ENCODE data around the gene PPFIBP2.
"Not testable (repeated sequence)": the region's sequence is repeated elsewhere in the genome, so short reads cannot be mapped to it uniquely, and the experiment has no call there.

Gene PPFIBP2

DNA sequence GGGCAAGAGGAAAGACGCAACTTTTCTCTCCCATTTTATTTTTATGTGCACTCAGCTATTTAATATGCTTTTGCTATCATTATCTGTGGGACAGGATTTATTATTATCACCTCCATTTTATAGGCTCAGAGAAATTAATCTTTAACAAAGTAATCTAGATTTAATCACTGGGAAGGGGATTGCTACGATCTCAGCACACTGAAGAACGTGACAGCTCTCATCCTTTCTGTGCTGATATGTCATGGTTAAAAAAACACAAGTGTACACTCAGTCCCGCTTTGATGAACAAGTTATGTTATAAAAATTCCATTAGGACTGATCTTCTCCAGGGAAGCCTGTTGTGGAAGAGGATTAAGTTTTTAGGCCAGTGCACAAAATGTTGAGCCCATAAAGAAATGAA lies 121.9 kb downstream of the PPFIBP2 start:
- DNase-seq (ENCODE audit: low spot score), result no peak

GRCh38 chr11:7636350-7636749 lies 122.6 kb downstream of the PPFIBP2 start:
- no peak for DNase-seq (ENCODE audit: low spot score)

GRCh38 chr11:7637447-7638157 lies 123.8 kb downstream of the PPFIBP2 start:
- no peak for DNase-seq (ENCODE audit: low spot score)

DNA sequence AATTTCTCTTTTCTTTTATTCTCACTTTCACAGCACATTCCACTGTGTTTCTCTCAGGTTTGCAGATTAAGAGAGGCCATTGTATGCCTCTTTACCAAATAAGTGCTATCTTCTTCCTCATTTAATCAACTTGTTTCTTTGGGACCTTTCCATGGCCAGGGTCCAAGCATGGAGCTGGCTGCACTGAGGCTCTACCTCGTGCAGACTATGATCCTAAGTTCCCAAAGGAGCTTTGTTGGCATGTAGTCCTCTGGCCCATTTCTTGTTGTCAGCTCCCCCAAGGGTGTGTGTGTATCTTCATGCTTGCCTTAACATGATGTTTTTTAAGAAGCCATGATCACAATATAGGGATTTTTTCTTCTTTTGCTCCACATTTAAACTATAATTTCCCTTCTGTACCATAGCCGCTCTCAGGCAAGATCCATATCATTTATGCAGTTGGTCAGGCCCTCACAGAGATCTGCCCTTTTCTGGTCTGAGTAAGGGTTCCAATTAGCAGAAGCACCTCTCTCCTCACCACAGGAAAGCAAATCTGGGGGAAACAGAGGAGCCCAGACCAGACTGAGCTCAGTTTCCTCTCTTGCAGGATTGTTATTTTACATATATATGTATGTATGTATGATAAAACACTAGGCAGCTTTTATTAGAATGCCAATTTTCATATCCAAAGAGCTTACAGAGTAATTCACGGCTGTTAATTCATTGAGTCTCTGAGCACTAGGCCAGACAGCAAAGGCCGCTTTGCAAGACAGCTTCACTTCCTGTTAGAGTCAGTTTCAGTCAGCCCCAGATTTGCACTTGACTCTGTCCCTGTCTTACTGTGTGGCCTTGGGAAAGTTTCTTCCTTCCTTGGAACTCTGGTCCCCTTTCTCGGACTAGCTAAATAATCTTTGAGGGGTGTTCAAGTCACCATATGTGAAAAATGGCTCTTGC lies 125.2 kb downstream of the PPFIBP2 start:
- no peak for DNase-seq (ENCODE audit: low spot score)

GRCh38 chr11:7639643-7640025 lies 125.8 kb downstream of the PPFIBP2 start:
- DNase-seq (ENCODE audit: low spot score), result peak; percentile 63

DNA sequence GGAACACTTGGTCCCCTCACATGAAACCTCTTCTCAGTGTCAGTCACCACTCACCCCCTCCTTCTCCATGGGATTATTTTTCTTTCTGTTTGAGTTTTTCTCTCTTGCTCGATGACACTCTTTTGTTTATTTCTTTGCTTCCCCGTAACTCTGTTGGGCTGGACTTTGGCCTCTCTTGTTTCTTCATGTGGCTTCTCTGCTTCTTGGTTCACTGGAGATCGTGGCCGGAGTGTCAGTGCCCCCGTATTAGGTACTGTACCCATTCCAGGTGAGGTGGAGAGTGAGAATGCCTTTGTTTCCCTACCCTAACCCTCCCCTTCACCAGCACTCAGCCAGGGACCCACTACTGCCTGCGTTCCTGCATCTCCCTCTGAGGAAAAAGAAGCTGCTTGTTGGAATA lies 127.0 kb downstream of the PPFIBP2 start:
- DNase-seq (ENCODE audit: low spot score), result no peak

DNA sequence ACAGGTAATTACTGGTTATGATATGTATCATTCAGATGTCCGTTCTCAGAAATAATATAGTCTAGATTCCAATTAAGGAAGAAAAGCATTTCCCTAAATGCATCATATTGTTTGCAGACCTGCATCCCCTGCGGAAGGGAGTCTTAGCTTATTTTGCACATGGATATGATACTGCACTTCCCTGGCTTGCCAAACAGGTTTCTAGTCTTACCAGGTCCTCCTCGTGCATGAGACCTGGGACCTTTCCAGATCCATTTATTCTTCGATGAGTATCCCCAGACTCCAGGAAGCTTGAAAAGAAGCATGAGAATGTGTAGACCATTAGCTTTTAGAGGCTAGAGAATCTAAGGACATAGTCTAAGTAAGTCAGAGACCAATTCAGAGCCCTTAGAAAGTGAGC lies 128.9 kb downstream of the PPFIBP2 start:
- no peak for DNase-seq (ENCODE audit: low spot score)

DNA sequence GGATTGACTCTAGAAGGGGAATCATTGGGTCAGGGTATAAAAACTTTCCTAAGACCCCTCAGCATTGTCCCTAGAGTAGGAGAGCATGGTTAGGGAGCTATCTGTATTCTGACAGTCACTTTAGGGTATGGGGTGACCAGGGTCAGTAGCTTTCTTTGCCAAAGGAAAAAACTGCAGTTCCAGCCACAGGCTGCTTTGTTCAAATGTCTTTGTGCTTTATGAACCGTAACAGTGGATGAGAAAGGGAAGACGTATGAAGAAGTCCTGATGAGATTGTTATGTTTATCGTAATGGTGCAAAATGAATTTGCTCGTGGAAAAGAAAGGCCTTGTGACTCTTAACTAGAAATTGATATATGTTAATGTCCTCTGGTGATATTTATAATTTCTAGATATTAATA lies 129.5 kb downstream of the PPFIBP2 start:
- DNase-seq (ENCODE audit: low spot score), result no peak

- DNase-seq (ENCODE audit: low spot score), result no peak
Observed at GRCh38 chr11:7645206-7645605, 131.4 kb downstream of the PPFIBP2 start.

DNA sequence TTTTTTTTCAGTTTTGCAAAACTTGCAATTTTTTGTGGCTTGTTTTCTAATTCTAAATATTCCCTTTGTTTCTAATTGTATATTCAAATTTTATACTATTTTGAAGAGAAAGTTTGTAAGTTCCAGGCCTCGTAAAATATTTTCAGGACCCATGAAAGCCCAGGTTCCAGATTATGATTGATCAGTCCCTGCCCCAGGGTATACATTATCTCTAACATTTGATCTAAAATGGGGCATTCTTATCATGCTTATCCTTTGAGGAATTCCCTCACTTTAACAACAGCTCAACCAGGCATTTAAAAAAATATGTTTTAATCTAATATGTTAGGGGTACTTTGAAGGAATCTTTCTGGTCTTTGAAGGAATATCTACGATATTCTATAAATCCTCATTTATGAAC lies 133.1 kb downstream of the PPFIBP2 start:
- no peak for DNase-seq (ENCODE audit: low spot score)

- DNase-seq (ENCODE audit: low spot score), result no peak
Observed at GRCh38 chr11:7648264-7648663, 134.5 kb downstream of the PPFIBP2 start.

- DNase-seq (ENCODE audit: low spot score), result no peak
Observed at GRCh38 chr11:7651140-7651551, 137.3 kb downstream of the PPFIBP2 start.

DNA sequence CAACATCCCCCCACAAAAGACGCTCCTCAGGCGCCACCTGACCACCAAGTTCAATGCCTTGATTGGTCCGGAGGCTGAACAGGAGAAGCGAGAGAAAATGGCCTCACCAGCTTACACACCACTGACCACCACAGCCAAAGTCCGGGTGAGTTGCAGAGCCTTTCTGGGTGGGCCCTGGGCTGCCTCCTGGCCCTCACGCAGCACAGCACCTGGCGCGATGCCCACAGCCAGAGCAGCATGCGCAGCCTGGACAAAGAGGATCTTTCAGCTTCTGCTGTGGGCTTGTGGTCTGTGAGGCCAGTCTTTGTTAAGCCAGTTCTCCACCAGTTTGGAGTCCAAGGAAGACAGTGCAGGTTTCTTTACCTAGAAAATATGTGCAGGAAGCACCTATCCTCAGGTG lies 137.9 kb downstream of the PPFIBP2 start:
- DNase-seq (ENCODE audit: low spot score), result no peak

GRCh38 chr11:7654195-7654705 lies 140.5 kb downstream of the PPFIBP2 start:
- DNase-seq (ENCODE audit: low spot score), result no peak

DNA sequence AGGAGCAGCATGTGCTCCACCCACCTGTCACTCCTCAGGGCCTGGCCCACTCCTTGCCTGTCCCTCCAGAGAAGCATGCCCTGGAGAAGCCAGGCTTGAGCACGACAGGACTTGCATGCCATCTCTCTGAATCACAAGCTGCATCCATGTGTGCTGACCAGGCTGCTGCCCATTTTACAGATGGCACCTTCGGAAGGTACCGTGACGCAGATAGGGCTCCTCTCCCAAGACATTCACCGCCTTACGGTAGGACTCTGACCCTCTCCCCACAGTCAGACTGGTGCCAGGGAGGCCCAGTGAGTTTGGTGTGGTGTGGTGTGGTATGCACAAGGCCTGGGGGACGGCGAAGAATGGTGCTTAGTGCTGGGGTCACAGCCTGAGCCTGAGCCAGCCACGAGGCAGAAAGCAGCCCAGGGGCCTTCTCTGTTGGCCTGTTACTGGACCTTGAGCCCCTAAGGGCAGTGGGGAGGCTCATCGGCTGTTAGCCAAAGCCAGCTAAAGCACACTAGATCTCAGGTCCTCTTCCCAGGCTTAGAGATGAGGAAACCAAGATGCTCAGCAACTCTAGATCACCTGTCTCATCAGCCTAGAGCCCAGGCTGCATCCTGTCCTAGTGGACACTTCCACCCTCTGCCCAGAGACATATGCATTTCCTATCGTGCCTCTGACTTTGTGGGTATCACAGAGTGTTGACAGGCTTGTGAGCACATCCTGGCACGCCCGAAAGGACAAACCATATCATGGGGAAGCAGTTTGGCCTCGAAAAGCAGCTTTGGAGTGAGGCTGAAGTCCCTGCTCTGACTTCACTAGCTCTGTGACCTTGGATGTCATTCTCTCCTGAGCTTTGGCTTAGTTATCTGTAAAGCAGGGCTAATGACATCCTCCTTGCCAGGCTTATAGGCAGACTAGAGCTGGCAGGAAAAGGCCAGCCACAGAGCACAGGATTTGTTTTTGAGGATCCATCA lies 141.7 kb downstream of the PPFIBP2 start:
- DNase-seq (ENCODE audit: low spot score), result no peak

DNA sequence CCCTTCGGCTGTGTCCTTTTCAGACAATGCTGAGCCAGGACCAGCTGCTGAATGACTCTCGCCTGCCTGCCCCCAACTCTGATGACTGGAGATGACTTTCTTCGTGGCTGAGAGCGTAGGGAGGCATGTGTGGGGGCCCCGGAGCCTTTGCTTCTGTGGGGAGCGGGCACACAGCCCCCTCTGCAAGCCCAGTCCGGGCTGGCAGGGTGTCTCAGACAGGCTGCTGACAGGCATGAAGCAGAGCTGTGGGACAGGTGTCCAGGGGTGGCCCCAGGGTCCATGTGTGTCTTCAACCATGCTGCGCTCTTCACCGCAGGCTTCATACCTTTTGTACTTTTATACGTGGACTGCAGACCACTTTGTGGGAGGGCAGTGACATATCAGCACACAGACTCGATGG lies 142.9 kb downstream of the PPFIBP2 start:
- no peak for DNase-seq (ENCODE audit: low spot score)

DNA sequence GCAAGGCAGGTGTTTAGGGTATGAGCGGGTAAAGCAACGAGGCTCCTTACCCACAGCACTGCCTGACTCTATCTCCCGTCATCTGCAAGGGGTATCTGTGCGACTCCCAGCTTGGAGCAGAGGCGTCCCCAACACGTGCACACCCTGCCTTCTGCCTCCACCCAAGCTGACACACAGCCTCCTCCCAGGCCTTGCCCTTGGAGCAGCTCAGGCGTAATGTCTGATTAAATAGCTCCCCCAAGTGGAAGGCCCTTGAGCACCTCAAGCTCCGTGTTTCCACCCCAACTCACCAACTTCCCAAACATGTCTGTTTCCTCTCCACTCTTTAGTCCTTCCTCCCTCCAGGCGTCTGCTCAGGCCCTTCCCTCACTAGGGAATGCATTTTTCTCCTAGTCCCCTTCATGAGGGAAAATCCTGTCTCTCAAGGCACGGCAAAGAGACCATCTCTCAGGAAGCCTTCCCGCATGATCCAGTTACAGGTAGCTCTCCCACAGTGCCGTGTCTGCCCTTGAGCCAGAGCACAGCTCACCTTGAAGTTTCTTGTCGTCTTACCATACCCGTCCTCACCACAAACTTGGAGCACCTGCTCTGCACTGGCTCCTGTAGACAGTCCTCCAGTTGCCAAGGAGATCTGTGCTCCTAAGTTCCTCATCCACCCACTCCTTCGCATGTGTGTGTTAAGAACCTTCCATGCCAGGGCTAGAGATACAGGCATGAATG lies 143.7 kb downstream of the PPFIBP2 start:
- peak; percentile 52 for DNase-seq (ENCODE audit: low spot score)

GRCh38 chr11:7663531-7663930 lies 149.7 kb downstream of the PPFIBP2 start:
- not testable (repeated sequence) for DNase-seq (ENCODE audit: low spot score)

GRCh38 chr11:7664867-7665266 lies 151.1 kb downstream of the PPFIBP2 start:
- DNase-seq (ENCODE audit: low spot score), result no peak

- peak; percentile 74 for DNase-seq (ENCODE audit: low spot score)
Observed at GRCh38 chr11:7665473-7666291, 151.9 kb downstream of the PPFIBP2 start.

Measured in cerebellar cortex (tissue), 1 donor.